ENCODE data around the gene PPP3CB.

PPP3CB gene

GRCh38 chr10:73485320-73485719 lies 10.5 kb downstream of the PPP3CB start:
- H3K4me3 ChIP-seq (ENCODE audit: low read depth, low read length): no peak overlapping the region
- TF ChIP-seq CTCF (IDR thresholded peaks at IDR 0.05; ENCODE audit: low read depth, low read length): no peak

DNA sequence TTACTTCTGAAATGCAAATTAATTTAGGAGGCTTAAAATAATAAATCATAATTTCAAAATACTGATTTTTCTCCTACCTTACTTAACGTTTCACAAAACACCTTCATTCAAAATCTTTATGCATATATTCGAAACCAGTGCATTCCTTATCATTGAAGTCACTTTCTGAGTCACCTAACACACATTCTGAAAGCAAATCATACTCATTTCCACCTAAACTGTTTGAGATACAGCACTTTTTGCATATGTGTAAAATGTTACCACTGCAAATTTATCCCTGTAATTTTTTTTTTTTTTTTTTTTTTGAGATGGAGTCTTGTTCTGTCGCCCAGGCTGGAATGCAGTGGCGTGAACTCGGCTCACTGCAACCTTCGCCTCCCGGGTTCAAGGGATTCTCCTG lies 15.7 kb downstream of the PPP3CB start:
- TF ChIP-seq CTCF (IDR thresholded peaks at IDR 0.05; ENCODE audit: low read depth, low read length): no peak

GRCh38 chr10:73478636-73479035 lies 17.2 kb downstream of the PPP3CB start:
- H3K4me3 ChIP-seq (ENCODE audit: low read depth, low read length): no peak overlapping the region
- TF ChIP-seq CTCF (IDR thresholded peaks at IDR 0.05; ENCODE audit: low read depth, low read length): no peak

More for the DNA sequence above, 15.7 kb downstream of the PPP3CB start:
- H3K4me3 ChIP-seq (ENCODE audit: low read depth, low read length): no peak overlapping the region

DNA sequence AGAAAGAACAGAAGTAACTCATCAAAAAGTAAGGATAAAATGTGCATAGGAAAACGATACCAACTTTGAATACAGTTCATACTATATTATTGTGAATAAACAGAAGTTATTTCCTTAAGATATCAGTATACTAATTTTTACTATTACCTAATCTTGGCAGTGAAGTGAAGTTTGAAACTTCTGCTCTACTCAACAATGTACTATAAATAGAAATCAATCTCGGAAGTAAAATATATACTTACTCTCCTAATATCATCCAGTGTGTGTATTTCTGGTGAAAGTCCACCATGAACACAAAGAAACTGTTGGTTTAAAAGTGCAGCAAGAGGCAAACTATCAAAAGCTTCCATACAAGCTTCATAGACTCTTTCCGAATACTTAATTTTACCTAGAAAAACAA lies 24.6 kb downstream of the PPP3CB start:
- no peak overlapping the region for H3K4me3 ChIP-seq (ENCODE audit: low read depth, low read length)
- TF ChIP-seq CTCF (IDR thresholded peaks at IDR 0.05; ENCODE audit: low read depth, low read length): no peak

- TF ChIP-seq CTCF (IDR thresholded peaks at IDR 0.05; ENCODE audit: low read depth, low read length): no peak
- H3K4me3 ChIP-seq (ENCODE audit: low read depth, low read length): no peak overlapping the region
These were observed 26.2 kb downstream of the PPP3CB start for GRCh38 chr10:73469579-73469978.

- H3K4me3 ChIP-seq (ENCODE audit: low read depth, low read length): no peak overlapping the region
- no peak for TF ChIP-seq CTCF (IDR thresholded peaks at IDR 0.05; ENCODE audit: low read depth, low read length)
These were observed 28.6 kb downstream of the PPP3CB start for GRCh38 chr10:73467206-73467605.

GRCh38 chr10:73465978-73466726 lies 29.7 kb downstream of the PPP3CB start:
- no peak overlapping the region for H3K4me3 ChIP-seq (ENCODE audit: low read depth, low read length)
- TF ChIP-seq CTCF (IDR thresholded peaks at IDR 0.05; ENCODE audit: low read depth, low read length): no peak
